Memory B cell (primary cell): Measurements from ENCODE around the gene RIOK3.
A peak's percentile ranks its signal among the peaks of the same experiment; 100 is the strongest.
"Not testable (repeated sequence)": the region's sequence is repeated elsewhere in the genome, so short reads cannot be mapped to it uniquely, and the experiment has no call there.

Experiments used
- ATAC-seq: fragments of 150-1000 bp; cut with Tn5 transposase; 2 replicates; pipeline ENCODE4 v1.10.0; 2021; ENCODE audit warnings: low read depth, mild to moderate bottlenecking, moderate library complexity
- DNase-seq, 2 donors: peaks; one replicate each; pipeline ENCODE4 v3.0.0; 2022; ENCODE audit warnings: low spot score in 2 of 2
- H3K27ac Mint-ChIP-seq: one replicate; pipeline ENCODE4 v1.8.0; 2022; ENCODE audit warnings: mild to moderate bottlenecking, moderate library complexity, mixed read lengths
- H3K27me3 Mint-ChIP-seq: one replicate; pipeline ENCODE4 v1.8.0; 2022; ENCODE audit warnings: mixed read lengths
- H3K36me3 Mint-ChIP-seq: one replicate; pipeline ENCODE4 v1.8.0; 2022; ENCODE audit warnings: mild to moderate bottlenecking, mixed read lengths
- H3K4me1 Mint-ChIP-seq: one replicate; pipeline ENCODE4 v1.8.0; 2022; ENCODE audit warnings: mixed read lengths
- H3K4me3 Mint-ChIP-seq: one replicate; pipeline ENCODE4 v1.8.0; 2022; ENCODE audit warnings: mild to moderate bottlenecking, moderate library complexity, mixed read lengths
- H3K9me3 Mint-ChIP-seq: one replicate; pipeline ENCODE4 v1.8.0; 2022; ENCODE audit warnings: mixed read lengths

Gene RIOK3

GRCh38 chr18:23460285-23461273 is 7.5 kb downstream of the RIOK3 start:
- H3K36me3 Mint-ChIP-seq = peaks cover 26% of the 10 kb centered on the region
- no peaks in the 10 kb centered on the region for H3K9me3 Mint-ChIP-seq
- H3K27ac Mint-ChIP-seq = peak overlapping the region; percentile 29
- peaks cover 44% of the 10 kb centered on the region for H3K4me1 Mint-ChIP-seq
- no peak for ATAC-seq
- DNase-seq = no peak
- H3K27me3 Mint-ChIP-seq = no peaks in the 10 kb centered on the region
- no peak overlapping the region for H3K4me3 Mint-ChIP-seq

- no peak overlapping the region for H3K27ac Mint-ChIP-seq
- H3K4me3 Mint-ChIP-seq = no peak overlapping the region
- DNase-seq (no peak), ATAC-seq (no peak)
- no peaks in the 10 kb centered on the region for H3K27me3 Mint-ChIP-seq
- H3K9me3 Mint-ChIP-seq = no peaks in the 10 kb centered on the region
- H3K4me1 Mint-ChIP-seq = peaks cover 34% of the 10 kb centered on the region
- H3K36me3 Mint-ChIP-seq = peaks cover 30% of the 10 kb centered on the region
These were observed 9.8 kb downstream of the RIOK3 start for GRCh38 chr18:23462876-23463275.

GRCh38 chr18:23468753-23469459 is 15.8 kb downstream of the RIOK3 start:
- H3K4me1 Mint-ChIP-seq = no peaks in the 10 kb centered on the region
- no peak for DNase-seq
- no peaks in the 10 kb centered on the region for H3K9me3 Mint-ChIP-seq
- no peak overlapping the region for H3K4me3 Mint-ChIP-seq
- H3K27me3 Mint-ChIP-seq = no peaks in the 10 kb centered on the region
- peaks cover 19% of the 10 kb centered on the region for H3K36me3 Mint-ChIP-seq
- peak overlapping the region; percentile 53 for H3K27ac Mint-ChIP-seq
- ATAC-seq = no peak

- DNase-seq = no peak
- H3K36me3 Mint-ChIP-seq = peaks cover 20% of the 10 kb centered on the region
- H3K4me3 Mint-ChIP-seq = no peak overlapping the region
- H3K27ac Mint-ChIP-seq = peak overlapping the region; percentile 5
- H3K27me3 Mint-ChIP-seq = no peaks in the 10 kb centered on the region
- peaks cover 3% of the 10 kb centered on the region for H3K4me1 Mint-ChIP-seq
- no peak for ATAC-seq
- no peaks in the 10 kb centered on the region for H3K9me3 Mint-ChIP-seq
These were observed 17.7 kb downstream of the RIOK3 start for GRCh38 chr18:23470620-23471387.

- Mint-ChIP-seq H3K27me3 (no peaks in the 10 kb centered on the region), H3K9me3 (no peaks in the 10 kb centered on the region), H3K4me3 (no peak overlapping the region), H3K27ac (no peak overlapping the region), H3K4me1 (peaks cover 3% of the 10 kb centered on the region), H3K36me3 (peaks cover 21% of the 10 kb centered on the region)
- ATAC-seq = no peak
- DNase-seq = no peak
These were observed 18.4 kb downstream of the RIOK3 start for GRCh38 chr18:23471486-23471885.

- Mint-ChIP-seq H3K27me3 (no peaks in the 10 kb centered on the region), H3K27ac (peak overlapping the region; percentile 85), H3K9me3 (no peaks in the 10 kb centered on the region), H3K4me1 (peaks cover 22% of the 10 kb centered on the region), H3K4me3 (peak overlapping the region; percentile 53), H3K36me3 (peaks cover 30% of the 10 kb centered on the region)
- ATAC-seq = peak; percentile 98
- peak in 1 of 2 donors; percentile 38 for DNase-seq
These were observed 26.9 kb downstream of the RIOK3 start for GRCh38 chr18:23479829-23480505.

- peak overlapping the region; percentile 20 for H3K27ac Mint-ChIP-seq
- ATAC-seq = no peak
- H3K36me3 Mint-ChIP-seq = peaks cover 15% of the 10 kb centered on the region
- no peak for DNase-seq
- no peaks in the 10 kb centered on the region for H3K27me3 Mint-ChIP-seq
- H3K4me1 Mint-ChIP-seq = peaks cover 23% of the 10 kb centered on the region
- no peaks in the 10 kb centered on the region for H3K9me3 Mint-ChIP-seq
- H3K4me3 Mint-ChIP-seq = no peak overlapping the region
These were observed 31.6 kb downstream of the RIOK3 start for GRCh38 chr18:23484561-23485182.

- no peak overlapping the region for H3K4me3 Mint-ChIP-seq
- H3K9me3 Mint-ChIP-seq = no peaks in the 10 kb centered on the region
- DNase-seq (no peak), ATAC-seq (no peak)
- H3K4me1 Mint-ChIP-seq = peaks cover 22% of the 10 kb centered on the region
- no peak overlapping the region for H3K27ac Mint-ChIP-seq
- no peaks in the 10 kb centered on the region for H3K27me3 Mint-ChIP-seq
- peaks cover 10% of the 10 kb centered on the region for H3K36me3 Mint-ChIP-seq
These were observed 32.3 kb downstream of the RIOK3 start for GRCh38 chr18:23485386-23485785.

- H3K36me3 Mint-ChIP-seq = peaks cover 3% of the 10 kb centered on the region
- no peaks in the 10 kb centered on the region for H3K9me3 Mint-ChIP-seq
- peak overlapping the region; percentile 91 for H3K27ac Mint-ChIP-seq
- ATAC-seq (peak; percentile 78), DNase-seq (peak in 1 of 2 donors; percentile 29)
- no peaks in the 10 kb centered on the region for H3K27me3 Mint-ChIP-seq
- H3K4me1 Mint-ChIP-seq = peaks cover 26% of the 10 kb centered on the region
- peak overlapping the region; percentile 79 for H3K4me3 Mint-ChIP-seq
These were observed 34.9 kb downstream of the RIOK3 start for GRCh38 chr18:23487738-23488570.

- H3K36me3 Mint-ChIP-seq, H3K27me3 Mint-ChIP-seq, DNase-seq, ATAC-seq, H3K9me3 Mint-ChIP-seq: not testable (repeated sequence)
- H3K27ac Mint-ChIP-seq = peak overlapping the region; percentile 91
- H3K4me3 Mint-ChIP-seq = peak overlapping the region; percentile 65
- H3K4me1 Mint-ChIP-seq = peaks cover 23% of the 10 kb centered on the region
These were observed 36.5 kb downstream of the RIOK3 start for GRCh38 chr18:23489586-23489985.

GRCh38 chr18:23493654-23494053 is 40.6 kb downstream of the RIOK3 start:
- H3K36me3 Mint-ChIP-seq = peaks cover 2% of the 10 kb centered on the region
- no peaks in the 10 kb centered on the region for H3K27me3 Mint-ChIP-seq
- H3K9me3 Mint-ChIP-seq = no peaks in the 10 kb centered on the region
- H3K27ac Mint-ChIP-seq = no peak overlapping the region
- no peak for ATAC-seq
- DNase-seq = no peak
- no peak overlapping the region for H3K4me3 Mint-ChIP-seq
- H3K4me1 Mint-ChIP-seq = peaks cover 23% of the 10 kb centered on the region

- Mint-ChIP-seq H3K4me3 (no peak overlapping the region), H3K4me1 (peaks cover 30% of the 10 kb centered on the region), H3K27me3 (no peaks in the 10 kb centered on the region), H3K27ac (peak overlapping the region; percentile 14), H3K36me3 (peaks cover 2% of the 10 kb centered on the region), H3K9me3 (no peaks in the 10 kb centered on the region)
- no peak for DNase-seq
- ATAC-seq = no peak
These were observed 41.9 kb downstream of the RIOK3 start for GRCh38 chr18:23494992-23495391.
